ENCODE data around the gene NISCH.

NISCH gene

DNA sequence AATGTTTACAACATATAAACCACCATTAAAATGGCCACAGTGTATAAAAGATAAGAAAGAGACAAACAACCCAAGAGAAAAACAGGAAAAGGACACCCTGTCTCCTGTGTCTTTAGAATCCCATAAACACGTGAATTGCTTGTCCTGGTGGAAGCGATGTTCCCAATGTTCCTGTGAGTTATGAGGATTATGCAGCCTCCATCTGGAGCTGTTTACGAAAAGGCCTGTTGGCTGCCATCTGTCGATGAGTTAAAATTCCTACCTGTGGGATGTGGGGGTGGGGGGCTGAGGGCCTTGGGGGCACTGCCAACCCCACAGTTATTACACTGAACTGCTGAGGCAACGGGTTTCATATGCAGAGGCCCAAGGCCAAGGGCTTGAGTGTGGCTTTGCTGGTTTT, 13.6 kb downstream of the NISCH start:
- Mint-ChIP-seq H3K27ac (no peak overlapping the region), H3K36me3 (ENCODE audit: low read depth) (peaks cover 14% of the 10 kb centered on the region), H3K4me3 (no peak overlapping the region), H3K4me1 (no peaks in the 10 kb centered on the region), H3K27me3 (no peaks in the 10 kb centered on the region), H3K9me3 (no peaks in the 10 kb centered on the region)
- DNase-seq: no peak
- no peak for ATAC-seq

DNA sequence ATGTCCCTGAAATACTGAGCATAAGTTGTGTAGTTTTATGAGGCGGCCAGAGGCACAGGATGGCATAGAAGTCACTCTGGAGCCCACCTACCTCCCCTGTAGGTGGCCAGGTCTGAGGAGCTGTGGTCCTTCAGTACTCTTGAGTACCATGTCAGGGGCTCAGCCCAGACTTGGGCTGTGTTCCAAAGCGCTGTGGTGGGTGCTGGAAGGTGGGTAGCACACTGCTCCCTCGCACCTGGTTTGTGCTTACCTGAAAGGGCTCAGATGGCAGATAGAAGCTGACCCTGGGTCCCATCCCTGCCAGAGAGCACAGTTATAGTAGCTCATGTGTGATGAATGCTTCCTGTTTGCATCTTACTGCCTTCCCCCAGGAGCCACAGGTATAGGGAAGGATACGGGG, 15.5 kb downstream of the NISCH start:
- Mint-ChIP-seq H3K9me3 (no peaks in the 10 kb centered on the region), H3K27me3 (no peaks in the 10 kb centered on the region), H3K4me1 (no peaks in the 10 kb centered on the region), H3K4me3 (no peak overlapping the region), H3K27ac (no peak overlapping the region), H3K36me3 (ENCODE audit: low read depth) (peaks cover 16% of the 10 kb centered on the region)
- DNase-seq (no peak), ATAC-seq (no peak)

DNA sequence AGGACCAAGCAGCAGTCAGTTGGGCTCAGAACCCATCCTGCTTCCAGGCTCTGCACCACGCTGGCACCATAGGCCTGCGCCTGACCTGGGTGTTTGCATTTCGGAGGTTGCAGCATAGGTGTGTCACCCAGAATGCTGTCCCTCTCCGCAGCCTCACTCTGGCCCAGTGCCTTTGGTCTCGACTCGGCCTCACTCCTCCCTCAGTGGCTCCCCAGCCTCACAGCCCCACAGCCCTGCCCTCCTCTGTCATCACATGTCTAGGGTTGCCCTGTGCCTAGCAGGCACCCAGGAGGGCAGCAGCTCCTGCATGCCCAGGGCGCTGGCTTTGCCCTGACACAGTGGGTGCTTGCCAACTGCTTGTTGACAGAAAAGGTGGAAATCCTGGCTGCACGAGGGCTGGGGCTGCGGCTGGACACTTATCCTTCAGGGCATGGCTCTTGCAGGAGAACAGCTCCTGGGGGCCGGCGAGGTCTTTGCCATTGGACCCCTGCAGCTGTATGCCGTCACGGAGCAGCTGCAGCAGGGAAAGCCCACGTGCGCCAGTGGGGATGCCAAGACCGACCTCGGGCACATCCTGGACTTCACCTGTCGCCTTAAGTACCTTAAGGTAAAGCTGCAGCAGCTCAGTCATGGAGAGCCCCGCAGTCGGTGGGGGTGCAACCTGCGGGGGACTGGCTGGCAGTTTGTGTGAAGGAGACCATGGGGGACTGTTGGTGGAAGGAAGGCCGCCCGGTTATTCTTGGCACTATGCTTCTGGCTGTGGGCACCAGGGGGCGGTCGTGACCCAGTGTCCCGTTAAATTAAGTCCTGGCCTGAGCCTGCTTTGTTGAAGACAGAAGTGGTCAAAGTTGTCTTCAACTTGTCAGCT, 16.2 kb downstream of the NISCH start:
- ATAC-seq: peak; percentile 41
- H3K9me3 Mint-ChIP-seq: no peaks in the 10 kb centered on the region
- H3K27me3 Mint-ChIP-seq: no peaks in the 10 kb centered on the region
- H3K27ac Mint-ChIP-seq: no peak overlapping the region
- H3K4me3 Mint-ChIP-seq: no peak overlapping the region
- DNase-seq: peak; percentile 50
- no peaks in the 10 kb centered on the region for H3K4me1 Mint-ChIP-seq
- H3K36me3 Mint-ChIP-seq (ENCODE audit: low read depth): peaks cover 16% of the 10 kb centered on the region

DNA sequence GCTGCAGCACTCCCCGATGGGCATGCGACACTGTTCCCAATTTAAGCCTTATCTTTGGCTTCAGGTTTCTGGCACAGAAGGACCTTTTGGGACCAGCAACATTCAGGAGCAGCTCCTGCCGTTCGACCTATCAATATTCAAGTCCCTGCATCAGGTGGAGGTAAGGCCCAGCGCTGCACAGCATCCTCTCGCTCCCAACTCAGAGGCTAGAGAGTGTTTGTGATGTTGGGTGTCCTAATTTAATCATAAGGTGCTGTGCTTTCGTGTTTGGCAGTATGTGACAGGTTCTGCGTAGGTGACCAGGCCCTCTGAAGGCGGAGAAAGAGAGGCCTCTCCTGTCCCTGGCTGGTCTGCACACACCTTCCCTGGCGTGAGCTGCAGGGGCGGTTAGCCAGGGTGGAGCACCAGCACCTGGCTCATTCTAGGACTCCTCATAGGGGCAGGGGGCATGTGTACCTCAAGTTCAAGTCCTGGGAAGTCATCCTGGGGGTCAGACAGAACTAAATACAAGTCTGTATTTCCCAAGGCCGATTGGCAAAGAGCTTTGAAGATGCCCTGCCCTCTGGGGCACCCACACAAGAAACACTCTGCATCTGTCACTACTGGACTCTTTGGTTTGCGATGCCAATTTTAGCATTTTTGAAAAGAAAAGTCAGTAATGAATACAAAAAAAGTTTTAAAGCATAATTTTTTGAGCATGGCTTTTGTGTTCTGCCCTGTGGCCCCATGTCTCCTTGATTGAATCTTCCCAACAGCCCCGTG, 17.0 kb downstream of the NISCH start:
- no peak for DNase-seq
- no peaks in the 10 kb centered on the region for H3K4me1 Mint-ChIP-seq
- no peak for ATAC-seq
- no peak overlapping the region for H3K4me3 Mint-ChIP-seq
- H3K36me3 Mint-ChIP-seq (ENCODE audit: low read depth): peaks cover 16% of the 10 kb centered on the region
- H3K27me3 Mint-ChIP-seq: no peaks in the 10 kb centered on the region
- H3K27ac Mint-ChIP-seq: no peak overlapping the region
- H3K9me3 Mint-ChIP-seq: no peaks in the 10 kb centered on the region

DNA sequence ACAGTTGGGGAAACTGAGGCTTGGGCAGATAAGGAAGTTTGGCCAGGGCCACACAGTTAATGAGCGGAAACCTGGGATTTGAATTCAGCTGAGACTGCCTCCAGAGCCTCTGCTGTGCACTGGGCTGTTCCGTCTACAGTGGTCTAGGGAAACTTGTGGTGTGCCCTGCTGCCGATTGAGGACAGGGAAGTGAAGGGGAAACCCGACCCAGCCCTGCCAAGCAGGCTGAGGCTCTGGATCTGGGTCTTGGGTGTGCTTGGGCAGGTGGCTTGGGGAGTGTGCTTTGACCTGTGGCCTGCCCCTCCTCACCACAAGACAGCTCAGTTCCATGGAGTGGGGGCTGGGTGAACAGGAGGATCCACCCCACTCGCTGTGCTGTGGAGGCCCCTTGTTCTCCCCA, 17.6 kb downstream of the NISCH start:
- DNase-seq (no peak), ATAC-seq (no peak)
- Mint-ChIP-seq H3K4me3 (no peak overlapping the region), H3K36me3 (ENCODE audit: low read depth) (peaks cover 16% of the 10 kb centered on the region), H3K9me3 (no peaks in the 10 kb centered on the region), H3K4me1 (no peaks in the 10 kb centered on the region), H3K27ac (no peak overlapping the region), H3K27me3 (no peaks in the 10 kb centered on the region)

DNA sequence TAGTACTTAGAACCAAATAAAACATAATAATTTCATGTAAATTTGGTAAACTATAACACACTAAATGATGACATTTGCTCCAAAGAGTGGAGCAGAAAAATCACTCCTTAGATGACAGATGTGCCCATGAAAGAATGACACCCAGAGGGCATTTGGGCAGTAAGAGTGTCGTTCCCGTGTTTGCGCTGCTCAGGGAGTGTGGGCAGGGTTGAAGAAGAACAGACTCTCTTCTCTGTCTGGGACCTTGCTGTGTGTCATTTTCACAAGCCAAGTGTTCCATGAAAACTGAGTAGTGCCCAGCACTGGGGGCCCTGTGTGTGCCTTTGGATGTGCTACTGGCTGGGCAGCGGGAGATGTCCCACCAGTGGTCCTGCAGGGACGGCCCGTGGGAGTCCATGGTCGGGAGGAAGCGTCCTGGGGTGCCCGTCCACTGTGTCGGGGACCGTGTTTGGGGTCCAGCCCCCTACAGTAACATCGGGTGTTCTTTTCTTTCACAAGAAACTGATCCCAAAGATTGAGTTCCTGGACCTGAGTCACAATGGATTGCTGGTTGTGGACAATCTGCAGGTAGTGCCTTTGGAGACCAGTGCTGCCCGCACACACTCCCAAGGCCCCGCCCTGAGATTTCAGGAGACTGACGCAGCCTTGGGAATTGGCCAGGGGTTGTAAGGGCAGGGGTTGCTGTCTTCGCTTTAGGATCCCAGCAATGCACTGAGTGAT, 21.8 kb downstream of the NISCH start:
- Mint-ChIP-seq H3K36me3 (ENCODE audit: low read depth) (peaks cover 29% of the 10 kb centered on the region), H3K27ac (no peak overlapping the region), H3K27me3 (no peaks in the 10 kb centered on the region), H3K4me3 (no peak overlapping the region), H3K4me1 (no peaks in the 10 kb centered on the region), H3K9me3 (no peaks in the 10 kb centered on the region)
- ATAC-seq (no peak), DNase-seq (no peak)

DNA sequence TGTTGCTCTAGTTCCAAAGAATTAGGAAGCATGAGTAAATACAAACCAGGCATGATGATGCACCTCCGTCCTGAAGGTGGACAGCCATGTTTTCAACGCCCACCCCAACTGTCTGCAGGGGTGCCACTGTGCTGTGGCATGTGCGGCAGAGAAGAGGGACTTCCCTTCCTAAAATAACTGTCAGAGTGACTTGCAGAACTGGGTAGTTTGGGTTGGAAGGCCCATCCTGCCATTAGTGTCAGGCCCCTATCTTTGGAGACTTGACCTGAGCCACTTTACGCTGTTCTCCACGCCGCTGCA, 22.3 kb downstream of the NISCH start:
- no peak for ATAC-seq
- no peak overlapping the region for H3K4me3 Mint-ChIP-seq
- no peaks in the 10 kb centered on the region for H3K4me1 Mint-ChIP-seq
- H3K36me3 Mint-ChIP-seq (ENCODE audit: low read depth): peaks cover 24% of the 10 kb centered on the region
- DNase-seq: no peak
- no peak overlapping the region for H3K27ac Mint-ChIP-seq
- no peaks in the 10 kb centered on the region for H3K27me3 Mint-ChIP-seq
- H3K9me3 Mint-ChIP-seq: no peaks in the 10 kb centered on the region

DNA sequence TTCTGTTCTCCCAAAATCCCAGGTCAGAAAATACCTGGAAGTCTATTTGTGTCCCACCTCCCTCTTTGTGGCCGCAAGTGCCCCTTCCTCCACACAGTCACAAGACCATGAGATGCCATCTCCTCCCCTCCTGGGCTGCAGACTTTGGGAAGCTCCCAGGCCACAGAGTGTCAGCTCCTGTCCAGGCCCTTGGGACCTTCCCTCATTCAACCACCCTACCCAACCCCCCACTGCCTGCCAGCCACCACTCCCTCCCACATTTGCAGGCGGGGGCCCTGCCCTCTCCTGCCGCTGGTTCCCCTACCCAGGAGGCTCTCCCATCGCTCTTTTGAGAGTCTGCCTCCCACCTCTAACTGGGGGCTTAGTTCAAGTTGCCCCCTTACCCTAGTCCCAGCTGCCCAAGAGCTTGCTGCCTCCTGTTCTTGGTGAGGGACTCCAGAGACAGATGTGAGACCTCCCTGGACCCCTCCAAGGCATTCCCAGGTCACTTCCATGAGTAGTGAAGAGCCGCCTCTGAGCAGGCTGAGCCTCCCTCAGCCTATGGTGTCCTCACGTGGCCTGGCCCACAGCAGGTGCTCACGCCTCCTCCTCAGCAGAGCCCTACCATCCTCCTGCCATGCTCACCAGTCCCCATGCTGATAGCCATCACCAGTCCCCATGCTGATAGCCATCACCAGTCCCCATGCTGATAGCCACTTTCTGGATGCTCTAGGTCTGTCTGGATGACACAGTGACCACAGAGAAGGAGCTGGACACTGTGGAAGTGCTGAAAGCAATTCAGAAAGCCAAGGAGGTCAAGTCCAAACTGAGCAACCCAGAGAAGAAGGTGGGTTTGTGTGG, 23.9 kb downstream of the NISCH start:
- DNase-seq (no peak), ATAC-seq (no peak)
- no peak overlapping the region for H3K27ac Mint-ChIP-seq
- H3K4me1 Mint-ChIP-seq: no peaks in the 10 kb centered on the region
- H3K4me3 Mint-ChIP-seq: no peak overlapping the region
- H3K36me3 Mint-ChIP-seq (ENCODE audit: low read depth): peaks cover 23% of the 10 kb centered on the region
- H3K27me3 Mint-ChIP-seq: no peaks in the 10 kb centered on the region
- H3K9me3 Mint-ChIP-seq: no peaks in the 10 kb centered on the region

DNA sequence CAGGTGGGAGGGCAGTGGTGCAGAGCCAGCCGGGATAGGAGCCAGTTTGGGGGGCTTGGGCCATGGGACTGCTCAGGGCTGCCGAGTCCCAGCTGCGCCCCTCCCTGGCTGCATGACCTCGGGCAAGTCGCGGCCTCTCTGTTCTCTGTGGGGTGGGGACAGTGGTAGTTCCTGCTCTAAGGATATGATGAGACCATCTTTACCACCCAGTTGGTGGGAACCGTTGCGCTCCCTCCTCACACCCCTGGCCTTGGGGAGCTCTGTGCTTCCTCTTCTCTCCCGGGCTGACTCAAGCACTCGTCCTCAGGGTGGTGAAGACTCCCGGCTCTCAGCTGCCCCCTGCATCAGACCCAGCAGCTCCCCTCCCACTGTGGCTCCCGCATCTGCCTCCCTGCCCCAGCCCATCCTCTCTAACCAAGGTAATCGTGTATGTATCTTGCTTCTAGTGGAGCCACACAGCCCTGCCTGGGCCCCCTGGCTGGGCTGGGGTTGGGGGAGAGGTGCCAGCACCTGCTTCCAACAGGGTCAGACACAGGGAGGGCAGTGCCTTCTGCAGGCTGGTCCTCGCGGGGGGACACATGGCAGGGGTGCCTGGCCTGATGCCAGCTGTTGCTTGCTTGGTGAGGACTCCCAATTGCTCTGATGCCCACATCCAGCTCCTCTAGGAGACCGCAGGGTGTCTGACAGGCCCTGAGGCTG, 24.6 kb downstream of the NISCH start:
- DNase-seq (no peak), ATAC-seq (no peak)
- no peaks in the 10 kb centered on the region for H3K27me3 Mint-ChIP-seq
- H3K36me3 Mint-ChIP-seq (ENCODE audit: low read depth): peaks cover 20% of the 10 kb centered on the region
- no peak overlapping the region for H3K27ac Mint-ChIP-seq
- H3K9me3 Mint-ChIP-seq: no peaks in the 10 kb centered on the region
- H3K4me3 Mint-ChIP-seq: no peak overlapping the region
- H3K4me1 Mint-ChIP-seq: no peaks in the 10 kb centered on the region

DNA sequence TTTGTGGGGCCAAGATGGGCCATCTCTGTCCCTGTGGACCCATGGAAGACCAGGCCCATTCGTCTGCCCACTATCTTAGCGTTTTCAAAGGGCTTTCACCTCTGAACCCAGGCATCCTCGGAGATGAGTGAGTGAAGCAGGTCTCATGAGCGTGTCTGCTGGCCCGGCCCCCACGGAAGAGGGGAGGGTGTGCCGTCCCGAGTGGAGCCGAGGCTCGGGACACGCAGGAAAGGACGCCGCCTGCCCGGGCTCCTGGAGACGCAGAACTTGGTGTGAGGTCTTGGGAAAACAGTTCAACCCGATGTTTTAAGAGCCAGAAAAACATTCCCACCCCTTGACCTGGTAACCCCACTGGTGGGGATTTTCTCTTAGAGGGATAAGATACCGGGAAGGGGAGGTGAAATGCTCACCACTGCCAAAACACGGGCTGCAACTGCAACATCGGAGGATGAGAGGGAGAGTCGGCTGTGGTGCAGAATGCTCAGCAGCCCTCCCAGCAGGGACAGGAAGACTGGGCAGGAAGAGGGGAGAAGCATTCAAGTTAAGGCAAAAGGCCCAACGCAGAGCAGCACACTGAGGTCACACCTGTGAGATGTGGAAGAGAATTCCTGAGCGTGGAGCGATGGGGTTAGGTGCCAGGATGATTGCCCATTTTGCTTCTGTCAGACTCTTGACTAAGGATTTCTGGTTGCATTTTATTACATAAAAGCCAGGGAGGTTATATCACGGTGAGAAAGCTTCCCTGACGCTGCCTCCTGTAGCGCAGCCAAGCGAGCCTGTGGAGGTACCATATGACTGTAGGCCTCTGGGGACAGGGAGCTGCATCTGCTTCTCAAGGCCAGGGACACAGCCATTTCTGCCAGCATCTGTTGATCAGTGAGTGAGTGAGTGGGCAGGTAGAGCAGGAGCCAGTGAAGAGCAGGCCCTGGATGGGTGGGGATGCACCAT, 25.6 kb downstream of the NISCH start:
- Mint-ChIP-seq H3K4me1 (no peaks in the 10 kb centered on the region), H3K36me3 (ENCODE audit: low read depth) (peaks cover 25% of the 10 kb centered on the region), H3K27me3 (no peaks in the 10 kb centered on the region), H3K4me3 (no peak overlapping the region), H3K9me3 (no peaks in the 10 kb centered on the region), H3K27ac (no peak overlapping the region)
- DNase-seq: no peak
- ATAC-seq: no peak

DNA sequence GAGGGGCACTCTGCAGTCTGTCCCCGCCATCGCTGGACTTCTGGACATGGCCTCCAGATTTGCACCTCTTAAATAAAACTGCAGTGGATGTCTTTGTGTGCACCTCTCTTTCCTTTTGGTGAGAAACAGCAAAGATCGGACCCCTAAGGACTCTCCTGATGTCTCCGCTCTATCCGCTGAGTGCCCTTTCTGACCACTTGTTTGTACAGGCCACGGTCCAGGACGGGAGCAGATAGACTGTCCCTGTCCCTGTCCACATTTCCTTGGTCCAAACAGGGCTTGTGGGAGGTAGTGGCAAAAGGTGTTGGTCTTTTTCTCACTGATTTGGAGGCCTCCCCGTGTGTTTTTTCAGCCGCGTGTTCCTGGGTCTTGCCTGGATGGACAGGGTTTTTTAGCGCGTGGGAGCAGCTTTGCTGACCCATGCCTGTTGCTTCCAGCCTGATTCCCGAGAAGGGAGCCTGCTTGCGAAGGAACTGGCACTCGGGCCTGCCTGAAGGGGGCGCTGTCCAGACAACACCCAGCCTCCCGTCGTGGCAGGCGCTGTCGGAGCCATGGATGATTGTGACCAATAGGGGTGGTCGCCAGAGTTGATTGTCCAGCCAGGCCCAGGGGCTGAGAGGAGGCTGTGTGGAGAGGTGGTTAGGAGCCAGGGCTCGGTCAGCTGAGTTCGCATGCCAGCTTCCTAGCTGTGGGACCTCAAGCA, 26.6 kb downstream of the NISCH start:
- Mint-ChIP-seq H3K36me3 (ENCODE audit: low read depth) (peaks cover 25% of the 10 kb centered on the region), H3K4me1 (no peaks in the 10 kb centered on the region), H3K9me3 (no peaks in the 10 kb centered on the region), H3K27ac (no peak overlapping the region), H3K4me3 (no peak overlapping the region), H3K27me3 (no peaks in the 10 kb centered on the region)
- DNase-seq: peak; percentile 39
- no peak for ATAC-seq

DNA sequence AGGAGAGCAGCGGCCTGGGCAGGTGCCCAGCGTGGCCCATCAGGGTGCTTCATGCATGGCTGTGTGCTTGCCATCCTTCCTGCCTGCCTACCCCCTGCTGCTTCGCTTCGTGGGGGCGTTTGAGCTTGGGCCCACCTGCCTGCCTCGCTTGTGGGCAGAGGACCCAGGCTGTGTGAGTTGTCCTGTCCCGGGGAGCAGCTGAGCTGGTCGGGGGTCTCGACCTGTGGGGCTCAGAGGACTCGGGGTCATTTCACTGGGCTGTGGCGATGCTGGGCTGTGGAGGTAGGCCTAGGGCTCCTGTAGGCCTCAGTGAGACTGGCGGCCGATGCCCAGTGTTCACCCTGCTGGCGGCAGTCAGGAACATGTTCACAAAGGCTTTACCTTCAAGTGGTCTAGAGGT, 27.7 kb downstream of the NISCH start:
- no peak overlapping the region for H3K27ac Mint-ChIP-seq
- ATAC-seq: no peak
- no peaks in the 10 kb centered on the region for H3K4me1 Mint-ChIP-seq

More for the DNA sequence above, 27.7 kb downstream of the NISCH start:
- no peak for DNase-seq
- Mint-ChIP-seq H3K36me3 (ENCODE audit: low read depth) (peaks cover 28% of the 10 kb centered on the region), H3K27me3 (no peaks in the 10 kb centered on the region), H3K4me3 (no peak overlapping the region), H3K9me3 (no peaks in the 10 kb centered on the region)
